ENCODE data around the gene BMERB1. TPM values are rescaled to one million over a fixed set of nuclear protein-coding genes. Genes with fewer than 3 reads are reported as not detected.

Gene BMERB1
- total and polyA plus RNA-seq, 9 of the 15 experiments (the other 6 are each of a cell fraction or from before 2014, with no cell fraction given): 0.29 to 2.9 (median 0.94) TPM

DNA sequence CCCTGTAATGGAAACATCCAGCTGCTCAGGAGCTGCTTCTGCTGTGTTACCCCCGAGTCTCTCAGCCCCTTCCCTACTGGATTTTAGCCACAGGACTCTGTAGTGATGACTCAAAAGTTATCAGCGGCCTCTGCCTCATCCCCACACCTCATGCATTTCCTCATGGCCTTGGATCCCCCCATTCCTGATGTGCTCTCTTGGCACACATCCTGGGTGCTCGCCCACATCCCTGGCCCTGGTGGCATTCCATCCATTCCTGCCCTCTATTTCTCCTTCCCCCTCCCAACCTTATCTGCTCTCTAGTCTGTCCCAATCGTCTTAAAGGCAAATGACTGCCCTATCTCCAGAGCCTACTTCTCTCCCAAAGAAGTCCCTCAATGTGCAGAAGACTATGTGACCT lies 184.0 kb downstream of the BMERB1 start (continued):
- TF ChIP-seq, protein P1, sequence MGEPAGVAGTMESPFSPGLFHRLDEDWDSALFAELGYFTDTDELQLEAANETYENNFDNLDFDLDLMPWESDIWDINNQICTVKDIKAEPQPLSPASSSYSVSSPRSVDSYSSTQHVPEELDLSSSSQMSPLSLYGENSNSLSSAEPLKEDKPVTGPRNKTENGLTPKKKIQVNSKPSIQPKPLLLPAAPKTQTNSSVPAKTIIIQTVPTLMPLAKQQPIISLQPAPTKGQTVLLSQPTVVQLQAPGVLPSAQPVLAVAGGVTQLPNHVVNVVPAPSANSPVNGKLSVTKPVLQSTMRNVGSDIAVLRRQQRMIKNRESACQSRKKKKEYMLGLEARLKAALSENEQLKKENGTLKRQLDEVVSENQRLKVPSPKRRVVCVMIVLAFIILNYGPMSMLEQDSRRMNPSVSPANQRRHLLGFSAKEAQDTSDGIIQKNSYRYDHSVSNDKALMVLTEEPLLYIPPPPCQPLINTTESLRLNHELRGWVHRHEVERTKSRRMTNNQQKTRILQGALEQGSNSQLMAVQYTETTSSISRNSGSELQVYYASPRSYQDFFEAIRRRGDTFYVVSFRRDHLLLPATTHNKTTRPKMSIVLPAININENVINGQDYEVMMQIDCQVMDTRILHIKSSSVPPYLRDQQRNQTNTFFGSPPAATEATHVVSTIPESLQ (CRISPR knock-in tag; IDR thresholded peaks at IDR 0.05): no peak

DNA sequence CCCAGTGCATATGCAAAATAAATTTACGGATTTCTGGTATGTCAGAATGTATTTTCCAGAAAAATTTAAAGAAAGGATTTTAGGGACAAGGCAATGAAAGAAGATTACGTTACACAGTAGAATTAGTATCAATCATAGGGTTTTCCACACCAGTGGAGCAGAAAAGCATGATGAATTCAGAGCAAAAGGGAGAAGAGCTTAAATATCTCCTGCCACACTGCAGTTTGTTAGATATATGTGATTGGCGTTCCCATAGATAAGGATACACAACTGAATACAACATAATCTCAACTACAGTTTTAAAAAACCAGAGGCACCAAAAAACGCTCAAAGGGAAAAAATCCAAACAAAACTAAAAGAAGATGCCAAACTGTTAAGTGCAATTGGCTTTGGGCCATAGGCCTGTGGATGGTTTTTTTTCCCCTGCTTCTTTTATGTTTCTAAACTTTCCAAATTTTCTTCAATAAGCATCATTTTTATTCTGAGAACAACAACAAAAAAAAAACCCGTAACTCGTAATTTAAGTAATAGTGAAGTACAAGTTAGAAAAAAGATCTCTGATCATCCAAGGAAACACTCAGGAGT lies 186.3 kb downstream of the BMERB1 start:
- in situ Hi-C loops (cut with MboI) (no loop called here), intact Hi-C loops (cut with micrococcal nuclease) (no loop called here)
- DNase-seq (ENCODE audit: extremely low read depth in 1 of 4, low spot score in 3 of 4): no peak
- Histone ChIP-seq H3K4me3 (no peak overlapping the region), H3K36me3 (ENCODE audit: control insufficient read depth, insufficient read depth, low read length) (peaks cover 89% of the 10 kb centered on the region), H3K79me2 (ENCODE audit: control insufficient read depth, insufficient read depth, low read length) (no peaks in the 10 kb centered on the region), H3K9me1 (ENCODE audit: control insufficient read depth, insufficient read depth, low read length) (no peaks in the 10 kb centered on the region), H3K4me1 (replicated peaks in 1 of 2; ENCODE audit: control insufficient read depth in 2 of 2, insufficient read depth in 2 of 2, low read length in 2 of 2) (no peaks in the 10 kb centered on the region), H4K20me1 (replicated peaks; ENCODE audit: control insufficient read depth, insufficient read depth, low read length) (no peaks in the 10 kb centered on the region), H3K27me3 (ENCODE audit: control insufficient read depth in 2 of 2, insufficient read depth in 2 of 2, low read length in 2 of 2) (no peaks in the 10 kb centered on the region), H3K9ac (ENCODE audit: insufficient read depth in 1 of 2, low read depth in 2 of 2, low read length in 2 of 2) (no peak overlapping the region), H3K4me2 (ENCODE audit: insufficient read depth, low read length) (no peak overlapping the region), H3K27ac (ENCODE audit: extremely low read depth, low read depth, low read length) (no peak overlapping the region), H2AFZ (ENCODE audit: low read depth, low read length) (no peak overlapping the region), H3K9me3 (replicated peaks; ENCODE audit: control insufficient read depth, insufficient read depth, low read depth, low read length) (no peaks in the 10 kb centered on the region)
- ATAC-seq: no peak
- CTCF ChIA-PET (ENCODE audit: low intra/inter-chr PET ratio): interaction anchor here (0.6 kb wide), 1 partner anchor 22 kb away, joined by 3 read pairs; no protein-coding TSS in a partner anchor
- WGBS (ENCODE audit: insufficient coverage, low coverage, missing lambda C conversion rate): 55% methylated on average over 6 of the region's 6 CpGs
- FAIRE-seq: no peak
- no TSS peak for BruUV-seq (replicated peaks)
- POLR2A ChIA-PET: interaction anchor here (1.1 to 1.3 kb wide), 2 partner anchors 9 to 14 kb away, joined by 3 read pairs; no protein-coding TSS in a partner anchor
- TF ChIP-seq, protein P2, sequence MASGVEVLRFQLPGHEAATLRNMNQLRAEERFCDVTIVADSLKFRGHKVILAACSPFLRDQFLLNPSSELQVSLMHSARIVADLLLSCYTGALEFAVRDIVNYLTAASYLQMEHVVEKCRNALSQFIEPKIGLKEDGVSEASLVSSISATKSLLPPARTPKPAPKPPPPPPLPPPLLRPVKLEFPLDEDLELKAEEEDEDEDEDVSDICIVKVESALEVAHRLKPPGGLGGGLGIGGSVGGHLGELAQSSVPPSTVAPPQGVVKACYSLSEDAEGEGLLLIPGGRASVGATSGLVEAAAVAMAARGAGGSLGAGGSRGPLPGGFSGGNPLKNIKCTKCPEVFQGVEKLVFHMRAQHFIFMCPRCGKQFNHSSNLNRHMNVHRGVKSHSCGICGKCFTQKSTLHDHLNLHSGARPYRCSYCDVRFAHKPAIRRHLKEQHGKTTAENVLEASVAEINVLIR (CRISPR knock-in tag; IDR thresholded peaks at IDR 0.05): no peak
- TF ChIP-seq NRF1 (conservative IDR thresholded peaks at IDR 0.05 in 1 of 2, IDR thresholded peaks at IDR 0.05 in 1 of 2) (no peak), EWSR1 (IDR thresholded peaks at IDR 0.05; ENCODE audit: borderline replicate concordance, low read depth, partially characterized antibody) (no peak), PHB2 (IDR thresholded peaks at IDR 0.05; ENCODE audit: low read depth) (no peak), ZC3H4 (CRISPR knock-in tag; IDR thresholded peaks at IDR 0.05; ENCODE audit: borderline replicate concordance) (no peak), PCBP2 (IDR thresholded peaks at IDR 0.05; ENCODE audit: low read depth, low read length, poor library complexity, severe bottlenecking) (no peak), CBX2 (IDR thresholded peaks at IDR 0.05; ENCODE audit: insufficient read depth, low read length, poor library complexity, severe bottlenecking) (no peak)
- TF ChIP-seq, protein P3, sequence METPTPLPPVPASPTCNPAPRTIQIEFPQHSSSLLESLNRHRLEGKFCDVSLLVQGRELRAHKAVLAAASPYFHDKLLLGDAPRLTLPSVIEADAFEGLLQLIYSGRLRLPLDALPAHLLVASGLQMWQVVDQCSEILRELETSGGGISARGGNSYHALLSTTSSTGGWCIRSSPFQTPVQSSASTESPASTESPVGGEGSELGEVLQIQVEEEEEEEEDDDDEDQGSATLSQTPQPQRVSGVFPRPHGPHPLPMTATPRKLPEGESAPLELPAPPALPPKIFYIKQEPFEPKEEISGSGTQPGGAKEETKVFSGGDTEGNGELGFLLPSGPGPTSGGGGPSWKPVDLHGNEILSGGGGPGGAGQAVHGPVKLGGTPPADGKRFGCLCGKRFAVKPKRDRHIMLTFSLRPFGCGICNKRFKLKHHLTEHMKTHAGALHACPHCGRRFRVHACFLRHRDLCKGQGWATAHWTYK (CRISPR knock-in tag; IDR thresholded peaks at IDR 0.05): no peak
- TF ChIP-seq, protein P4, sequence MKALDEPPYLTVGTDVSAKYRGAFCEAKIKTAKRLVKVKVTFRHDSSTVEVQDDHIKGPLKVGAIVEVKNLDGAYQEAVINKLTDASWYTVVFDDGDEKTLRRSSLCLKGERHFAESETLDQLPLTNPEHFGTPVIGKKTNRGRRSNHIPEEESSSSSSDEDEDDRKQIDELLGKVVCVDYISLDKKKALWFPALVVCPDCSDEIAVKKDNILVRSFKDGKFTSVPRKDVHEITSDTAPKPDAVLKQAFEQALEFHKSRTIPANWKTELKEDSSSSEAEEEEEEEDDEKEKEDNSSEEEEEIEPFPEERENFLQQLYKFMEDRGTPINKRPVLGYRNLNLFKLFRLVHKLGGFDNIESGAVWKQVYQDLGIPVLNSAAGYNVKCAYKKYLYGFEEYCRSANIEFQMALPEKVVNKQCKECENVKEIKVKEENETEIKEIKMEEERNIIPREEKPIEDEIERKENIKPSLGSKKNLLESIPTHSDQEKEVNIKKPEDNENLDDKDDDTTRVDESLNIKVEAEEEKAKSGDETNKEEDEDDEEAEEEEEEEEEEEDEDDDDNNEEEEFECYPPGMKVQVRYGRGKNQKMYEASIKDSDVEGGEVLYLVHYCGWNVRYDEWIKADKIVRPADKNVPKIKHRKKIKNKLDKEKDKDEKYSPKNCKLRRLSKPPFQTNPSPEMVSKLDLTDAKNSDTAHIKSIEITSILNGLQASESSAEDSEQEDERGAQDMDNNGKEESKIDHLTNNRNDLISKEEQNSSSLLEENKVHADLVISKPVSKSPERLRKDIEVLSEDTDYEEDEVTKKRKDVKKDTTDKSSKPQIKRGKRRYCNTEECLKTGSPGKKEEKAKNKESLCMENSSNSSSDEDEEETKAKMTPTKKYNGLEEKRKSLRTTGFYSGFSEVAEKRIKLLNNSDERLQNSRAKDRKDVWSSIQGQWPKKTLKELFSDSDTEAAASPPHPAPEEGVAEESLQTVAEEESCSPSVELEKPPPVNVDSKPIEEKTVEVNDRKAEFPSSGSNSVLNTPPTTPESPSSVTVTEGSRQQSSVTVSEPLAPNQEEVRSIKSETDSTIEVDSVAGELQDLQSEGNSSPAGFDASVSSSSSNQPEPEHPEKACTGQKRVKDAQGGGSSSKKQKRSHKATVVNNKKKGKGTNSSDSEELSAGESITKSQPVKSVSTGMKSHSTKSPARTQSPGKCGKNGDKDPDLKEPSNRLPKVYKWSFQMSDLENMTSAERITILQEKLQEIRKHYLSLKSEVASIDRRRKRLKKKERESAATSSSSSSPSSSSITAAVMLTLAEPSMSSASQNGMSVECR (CRISPR knock-in tag; IDR thresholded peaks at IDR 0.05): no peak

Data from K562 (cell line).